Measurements from ENCODE around the gene PHACTR2.
"Not testable (repeated sequence)": the region's sequence is repeated elsewhere in the genome, so short reads cannot be mapped to it uniquely, and the experiment has no call there.

The PHACTR2 gene

DNA sequence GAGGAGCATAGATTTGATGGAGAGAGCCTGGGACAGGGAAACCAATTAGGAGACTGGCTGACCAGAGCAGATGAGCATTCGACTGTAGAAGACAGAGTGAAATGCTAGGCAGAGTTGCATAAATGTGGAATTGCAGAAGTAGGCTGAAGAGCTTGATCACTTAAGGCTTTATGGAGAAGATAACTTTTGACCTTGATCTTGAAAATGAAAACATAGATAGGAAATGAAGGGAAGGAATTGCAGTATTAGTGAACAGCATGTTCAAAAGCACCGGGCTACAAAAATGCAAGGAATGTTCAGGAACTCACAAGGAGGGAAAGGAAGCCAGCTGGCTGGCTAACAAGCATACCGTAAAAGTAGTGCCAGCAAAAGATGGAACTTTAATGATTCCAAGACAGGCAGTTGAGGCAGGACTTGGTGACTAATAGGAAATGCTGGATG lies 144.8 kb downstream of the PHACTR2 start:
- no peak for DNase-seq

- DNase-seq, result no peak
These were observed 145.8 kb downstream of the PHACTR2 start for GRCh38 chr6:143823548-143823947.

- DNase-seq, result no peak
These were observed 150.8 kb downstream of the PHACTR2 start for GRCh38 chr6:143828572-143828971.

- no peak for DNase-seq
These were observed 158.4 kb downstream of the PHACTR2 start for GRCh38 chr6:143836150-143836549.

DNA sequence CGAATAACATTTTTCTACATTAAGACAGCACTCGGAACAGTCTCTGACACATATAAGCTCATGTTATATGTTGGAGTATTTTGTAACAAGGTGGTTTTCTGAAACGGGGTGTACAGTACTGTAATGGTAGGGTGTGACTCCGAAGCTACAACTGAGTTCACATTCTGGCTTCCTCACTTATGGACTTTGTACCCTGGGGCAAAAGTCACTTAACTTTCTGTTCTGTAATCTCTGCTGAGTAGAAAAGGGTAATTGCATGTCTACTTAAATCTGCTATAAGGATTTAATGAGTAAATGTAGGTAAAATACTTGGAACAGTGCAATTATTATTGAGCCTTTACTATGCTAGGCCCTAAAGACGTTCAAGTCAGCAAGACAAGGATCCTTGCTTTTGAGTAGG lies 160.6 kb downstream of the PHACTR2 start:
- DNase-seq, result no peak

DNA sequence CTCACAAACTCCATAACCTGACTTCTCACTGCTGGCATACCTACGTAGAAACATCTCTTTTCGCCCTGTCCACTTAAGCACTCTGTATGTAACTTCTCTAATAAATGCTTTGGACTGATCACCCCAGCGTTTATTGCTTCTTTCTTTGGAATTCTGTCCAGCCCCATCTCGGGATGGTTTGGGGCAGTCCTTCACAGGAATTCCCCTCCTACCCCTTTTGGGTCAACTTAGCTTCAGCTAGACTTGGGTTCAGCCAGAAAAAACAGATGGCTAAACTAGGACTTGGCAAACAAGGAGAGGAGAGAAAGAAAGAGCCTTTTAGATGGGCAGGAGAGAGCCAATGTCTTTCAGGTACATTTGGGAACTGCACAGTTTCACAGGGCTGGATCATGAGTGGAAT lies 161.4 kb downstream of the PHACTR2 start:
- DNase-seq, result no peak

DNA sequence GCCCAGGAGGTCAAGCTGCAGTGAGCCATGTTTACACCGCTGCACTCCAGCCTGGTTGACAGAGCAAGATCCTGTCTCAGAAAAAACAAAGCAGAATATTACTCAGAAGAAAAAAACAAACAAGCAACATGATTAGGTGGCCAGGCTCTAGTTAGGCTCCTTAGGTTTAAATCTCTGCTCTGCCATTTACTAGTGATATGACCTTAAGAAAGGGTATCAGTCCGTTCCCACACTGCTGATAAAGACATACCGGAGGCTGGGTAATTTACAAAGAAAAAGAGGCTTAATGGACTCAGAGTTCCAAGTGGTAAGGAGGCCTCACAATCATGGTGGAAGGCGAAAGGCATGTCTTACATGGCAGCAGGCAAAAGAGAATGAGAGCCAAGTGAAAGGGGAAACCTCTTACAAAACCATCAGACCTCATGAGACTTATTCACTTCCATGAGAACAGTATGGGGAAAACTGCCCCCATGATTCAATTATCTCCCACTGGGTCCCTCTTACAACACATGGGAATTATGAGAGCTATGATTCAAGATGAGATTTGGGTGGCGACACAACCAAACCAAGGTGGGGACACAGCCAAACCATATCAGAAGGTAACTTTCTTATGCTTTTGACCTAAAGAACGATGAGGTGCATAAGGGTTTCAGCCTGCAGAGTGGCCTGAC lies 163.0 kb downstream of the PHACTR2 start:
- DNase-seq, result no peak

DNA sequence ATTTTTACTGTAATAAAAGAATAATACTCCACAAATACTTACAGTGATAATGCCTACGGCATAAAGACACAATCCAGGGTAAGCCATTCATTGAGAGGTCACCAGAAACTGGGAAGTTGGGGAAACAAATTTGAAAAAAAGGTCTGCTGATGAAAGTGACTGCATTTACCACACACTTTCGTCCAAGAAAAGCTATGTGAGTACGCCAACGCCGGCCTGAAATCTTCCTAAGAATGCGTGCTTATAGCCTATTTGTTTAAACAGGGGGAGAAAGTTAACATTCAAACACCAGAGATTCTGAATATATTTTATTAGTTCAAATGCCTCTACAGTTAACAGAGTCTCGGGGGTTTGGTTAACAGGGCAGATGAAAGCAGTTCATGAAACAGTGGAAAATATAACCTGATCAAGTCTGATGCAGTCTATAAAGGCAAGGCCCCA lies 164.7 kb downstream of the PHACTR2 start:
- DNase-seq, result no peak

GRCh38 chr6:143842902-143843676 lies 165.3 kb downstream of the PHACTR2 start, which contains the start of gene LTV1:
Gene LTV1, plus strand, starts transcription at chr6:143843338. Its CDS starts 140 bp downstream, at chr6:143843478.
- peak; percentile 94 for DNase-seq

DNA sequence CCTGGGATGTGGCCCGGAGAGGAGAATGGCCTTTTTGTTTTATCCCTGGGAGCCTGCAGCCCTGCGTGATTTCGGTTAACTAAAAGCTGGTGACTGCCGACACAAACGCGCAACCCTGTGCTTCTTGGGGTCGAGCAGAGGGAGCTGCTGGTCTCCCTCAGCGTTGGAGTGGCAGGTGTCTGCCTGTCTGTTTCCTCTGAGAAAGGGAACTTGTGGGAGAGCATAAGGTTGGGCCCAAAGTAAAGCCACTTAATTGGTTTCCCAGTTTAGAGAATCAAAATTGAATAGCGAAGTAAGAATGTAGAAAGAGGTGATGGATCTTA lies 165.9 kb downstream of the PHACTR2 start:
- no peak for DNase-seq

DNA sequence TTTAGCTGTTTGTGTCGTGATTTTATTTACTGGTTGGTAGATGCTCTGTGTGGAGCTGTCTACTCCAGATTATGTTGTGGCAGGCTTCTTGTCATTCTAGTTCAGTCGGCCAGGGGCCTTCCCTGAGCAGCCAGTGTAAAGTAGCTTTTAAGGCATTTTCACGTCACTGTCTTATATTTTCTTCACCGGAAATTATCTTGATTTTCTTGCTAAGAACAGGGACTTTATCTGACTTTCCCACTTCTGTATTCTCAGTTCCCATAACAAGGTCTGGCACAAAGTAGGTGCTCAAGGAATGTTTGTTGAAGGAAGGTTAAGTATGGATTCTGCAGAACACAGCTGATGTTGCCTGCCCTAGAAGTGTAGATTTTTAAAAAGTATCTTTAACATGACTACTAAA lies 166.2 kb downstream of the PHACTR2 start:
- no peak for DNase-seq

DNA sequence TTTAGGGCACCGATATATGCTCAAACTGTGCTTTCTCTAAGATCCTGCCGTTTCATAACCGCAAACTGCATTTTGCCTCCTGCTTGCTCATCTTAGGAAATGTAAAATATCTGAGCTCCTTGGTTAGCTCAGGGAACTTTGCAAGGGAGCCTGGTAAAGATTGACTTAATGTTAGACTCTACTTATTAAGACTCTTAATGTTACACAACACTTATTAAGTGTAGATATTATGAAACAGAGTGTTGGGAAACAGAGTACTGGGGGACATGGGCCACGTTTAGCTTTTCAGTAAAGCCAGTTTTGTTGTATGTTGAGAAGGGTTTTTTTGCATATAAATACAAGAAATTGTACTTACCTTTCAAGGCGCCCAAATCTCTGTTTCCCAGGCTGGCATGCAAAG lies 167.3 kb downstream of the PHACTR2 start:
- DNase-seq, result no peak

DNA sequence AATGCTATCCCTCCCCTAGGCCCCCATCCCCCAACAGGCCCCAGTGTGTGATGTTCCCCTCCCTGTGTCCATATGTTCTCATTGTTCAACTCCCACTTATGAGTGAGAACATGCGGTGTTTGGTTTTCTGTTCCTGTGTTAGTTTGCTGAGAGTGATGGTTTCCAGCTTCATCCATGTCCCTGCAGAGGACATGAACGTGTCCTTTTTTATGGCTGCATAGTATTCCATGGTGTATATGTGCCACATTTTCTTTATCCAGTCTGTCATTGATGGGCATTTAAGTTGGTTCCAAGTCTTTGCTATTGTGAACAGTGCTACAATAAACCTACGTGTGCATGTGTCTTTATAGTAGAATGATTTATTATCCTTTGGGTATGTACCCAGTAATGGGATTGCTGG lies 173.9 kb downstream of the PHACTR2 start:
- not testable (repeated sequence) for DNase-seq

- not testable (repeated sequence) for DNase-seq
These were observed 177.3 kb downstream of the PHACTR2 start for GRCh38 chr6:143855057-143855456.

DNA sequence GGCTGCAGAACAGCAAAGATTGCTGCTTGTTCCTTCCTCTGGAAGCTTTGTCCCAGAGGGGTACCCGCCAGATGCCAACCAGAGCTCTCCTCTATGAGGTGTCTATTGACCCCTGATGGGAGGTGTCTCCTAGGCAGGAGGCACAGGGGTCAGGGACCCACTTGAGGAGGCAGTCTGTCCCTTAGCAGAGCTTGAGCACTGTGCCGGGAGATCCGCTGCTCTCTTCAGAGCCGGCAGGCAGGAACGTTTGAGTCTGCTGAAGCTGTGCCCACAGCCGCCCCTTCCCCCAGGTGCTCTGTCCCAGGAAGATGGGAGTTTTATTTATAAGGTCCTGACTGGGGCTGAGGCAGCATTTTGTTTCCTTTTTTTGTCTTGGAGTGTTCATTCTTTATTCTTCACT lies 179.0 kb downstream of the PHACTR2 start:
- DNase-seq, result not testable (repeated sequence)

DNA sequence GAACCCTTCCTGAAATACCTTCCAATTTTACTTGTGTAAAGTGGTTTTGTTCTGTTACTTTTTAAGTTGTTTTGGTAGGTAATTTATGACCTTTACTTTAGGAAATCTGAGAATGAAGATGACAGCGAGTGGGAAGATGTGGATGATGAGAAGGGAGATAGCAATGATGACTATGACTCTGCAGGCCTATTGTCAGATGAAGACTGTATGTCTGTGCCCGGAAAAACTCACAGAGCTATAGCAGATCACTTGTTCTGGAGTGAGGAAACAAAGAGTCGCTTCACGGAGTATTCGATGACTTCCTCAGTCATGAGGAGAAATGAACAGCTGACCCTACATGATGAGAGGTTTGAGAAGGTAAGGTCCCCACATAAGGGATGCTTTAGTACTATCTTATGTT lies 179.9 kb downstream of the PHACTR2 start:
- DNase-seq, result no peak

GRCh38 chr6:143859891-143860660 lies 182.3 kb downstream of the PHACTR2 start:
- no peak for DNase-seq

- no peak for DNase-seq
These were observed 186.0 kb downstream of the PHACTR2 start for GRCh38 chr6:143863771-143864170.

GRCh38 chr6:143864234-143864633 lies 186.5 kb downstream of the PHACTR2 start, which contains the start of gene ZC2HC1B:
Gene ZC2HC1B, plus strand, starts transcription at chr6:143864474. Its CDS starts 66 bp downstream, at chr6:143864540.
- DNase-seq, result no peak

- no peak for DNase-seq
These were observed 189.5 kb downstream of the PHACTR2 start for GRCh38 chr6:143867236-143867635.

DNA sequence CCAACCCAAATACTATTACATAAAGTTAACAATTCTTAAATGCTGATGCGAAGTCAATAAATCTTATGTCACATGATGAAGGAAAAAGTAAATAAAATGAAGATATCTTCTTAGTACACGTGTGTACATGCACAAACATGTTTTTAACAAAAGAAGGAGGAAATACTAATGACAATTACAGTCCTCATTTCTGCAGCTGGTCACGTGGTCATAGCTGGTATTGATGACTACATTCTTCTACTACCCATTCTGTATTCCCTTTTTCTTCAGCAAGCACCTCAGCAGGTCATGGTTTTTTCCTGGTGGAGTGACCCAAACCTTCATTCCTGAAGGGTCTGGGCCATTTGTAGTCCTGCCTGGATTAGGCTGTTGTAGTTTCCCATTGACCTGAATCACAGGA lies 191.0 kb downstream of the PHACTR2 start:
- DNase-seq, result not testable (repeated sequence)

- not testable (repeated sequence) for DNase-seq
These were observed 193.5 kb downstream of the PHACTR2 start for GRCh38 chr6:143871202-143871730.

DNA sequence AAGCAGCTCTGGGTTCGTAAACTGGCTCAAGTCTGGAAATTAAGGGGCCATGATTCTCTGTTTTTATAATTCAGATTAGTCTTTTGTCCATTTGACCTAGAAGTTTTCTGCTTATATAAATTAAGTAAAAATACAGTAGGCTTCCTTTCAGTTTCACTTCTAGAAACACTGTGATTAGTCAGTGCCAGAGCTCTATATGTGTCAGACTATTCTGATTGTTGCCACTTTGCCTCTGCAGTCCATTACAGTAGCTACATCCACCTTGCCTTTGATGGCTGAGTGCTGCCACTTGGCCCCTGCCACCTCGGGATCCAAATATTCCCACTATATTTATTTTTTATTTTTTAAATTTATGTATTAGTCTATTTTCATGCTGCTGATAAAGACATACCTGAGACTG lies 194.4 kb downstream of the PHACTR2 start:
- DNase-seq, result peak; percentile 3

Data from CD4-positive, alpha-beta T cell treated with Interleukin-10 for 1 hour (primary cell).